Dendritic cell treated with granulocyte-macrophage colony-stimulating factor and Interleukin-4, amounts not matched to agents 40 ng/mL and 50 ng/mL, for 4 days (primary cell): ENCODE data around the gene GTPBP3.

ENCODE experiments used
- H3K27ac Mint-ChIP-seq: one replicate; pipeline ENCODE4 v1.8.0; 2022; ENCODE audit warnings: mild to moderate bottlenecking, mixed read lengths
- H3K27me3 Mint-ChIP-seq: one replicate; pipeline ENCODE4 v1.8.0; 2022; ENCODE audit warnings: mild to moderate bottlenecking, mixed read lengths
- H3K36me3 Mint-ChIP-seq: one replicate; pipeline ENCODE4 v1.8.0; 2022; ENCODE audit warnings: low read depth, mixed read lengths
- H3K4me1 Mint-ChIP-seq: one replicate; pipeline ENCODE4 v1.8.0; 2022; ENCODE audit warnings: low read depth, mixed read lengths
- H3K4me3 Mint-ChIP-seq: one replicate; pipeline ENCODE4 v1.8.0; 2022; ENCODE audit warnings: mild to moderate bottlenecking, moderate library complexity, mixed read lengths
- H3K9me3 Mint-ChIP-seq: one replicate; pipeline ENCODE4 v1.8.0; 2022; ENCODE audit warnings: mixed read lengths
- intact Hi-C: fragments of 100-400 bp; cut with micrococcal nuclease; formaldehyde crosslinking; loops from one replicate; pipeline ENCODE4 v1.15.0; 2022

The GTPBP3 gene

GRCh38 chr19:17303940-17304267, 33.4 kb upstream of the GTPBP3 start:
- Mint-ChIP-seq H3K36me3 (peaks cover 39% of the 10 kb centered on the region), H3K4me1 (peaks cover 48% of the 10 kb centered on the region), H3K9me3 (no peaks in the 10 kb centered on the region), H3K4me3 (peak overlapping the region; percentile 78), H3K27ac (no peak overlapping the region), H3K27me3 (no peaks in the 10 kb centered on the region)
- intact Hi-C loops, result no loop called here

- intact Hi-C loops, result loop anchor here (1.0 kb wide), 2 partner anchors 12 to 37 kb away; partner anchors contain the start of gene BABAM1
- H3K9me3 Mint-ChIP-seq, result no peaks in the 10 kb centered on the region
- H3K27me3 Mint-ChIP-seq, result no peaks in the 10 kb centered on the region
- H3K4me3 Mint-ChIP-seq, result peak overlapping the region; percentile 85
- peaks cover 52% of the 10 kb centered on the region for H3K4me1 Mint-ChIP-seq
- peak overlapping the region; percentile 92 for H3K27ac Mint-ChIP-seq
- peaks cover 41% of the 10 kb centered on the region for H3K36me3 Mint-ChIP-seq
Observed at GRCh38 chr19:17304386-17305215, 32.8 kb upstream of the GTPBP3 start.

GRCh38 chr19:17305216-17305516, 32.2 kb upstream of the GTPBP3 start:
- Mint-ChIP-seq H3K4me1 (peaks cover 55% of the 10 kb centered on the region), H3K27ac (peak overlapping the region; percentile 92)
- intact Hi-C loops, result loop anchor here (1.0 kb wide), 2 partner anchors 13 to 38 kb away; partner anchors contain the start of gene BABAM1

GRCh38 chr19:17305517-17306284, 31.7 kb upstream of the GTPBP3 start, which contains the start of gene MRPL34:
TSS of gene MRPL34 (plus strand) at chr19:17305872. CDS start at chr19:17305893, 21 bp downstream.
- intact Hi-C loops, result loop anchor here (1.0 kb wide), 2 partner anchors 13 to 38 kb away; partner anchors contain the start of gene BABAM1

More at GRCh38 chr19:17305216-17305516, 32.2 kb upstream of the GTPBP3 start:
- Mint-ChIP-seq H3K36me3 (peaks cover 41% of the 10 kb centered on the region), H3K4me3 (peak overlapping the region; percentile 85), H3K27me3 (no peaks in the 10 kb centered on the region), H3K9me3 (no peaks in the 10 kb centered on the region)

GRCh38 chr19:17306285-17306714, 31.1 kb upstream of the GTPBP3 start:
- Mint-ChIP-seq H3K27me3 (no peaks in the 10 kb centered on the region), H3K4me3 (peak overlapping the region; percentile 85), H3K4me1 (peaks cover 65% of the 10 kb centered on the region), H3K27ac (peak overlapping the region; percentile 92), H3K9me3 (no peaks in the 10 kb centered on the region), H3K36me3 (peaks cover 40% of the 10 kb centered on the region)
- intact Hi-C loops, result no loop called here

More at GRCh38 chr19:17305517-17306284, 31.7 kb upstream of the GTPBP3 start, which contains the start of gene MRPL34:
- Mint-ChIP-seq H3K36me3 (peaks cover 40% of the 10 kb centered on the region), H3K4me3 (peak within 1 kb of the TSS; percentile 85), H3K27ac (peak within 1 kb of the TSS; percentile 92), H3K9me3 (no peaks in the 10 kb centered on the region), H3K27me3 (no peaks in the 10 kb centered on the region), H3K4me1 (peaks cover 60% of the 10 kb centered on the region)

GRCh38 chr19:17307876-17308377, 29.4 kb upstream of the GTPBP3 start:
- intact Hi-C loops, result no loop called here
- H3K27ac Mint-ChIP-seq, result no peak overlapping the region
- H3K4me1 Mint-ChIP-seq, result peaks cover 65% of the 10 kb centered on the region
- no peaks in the 10 kb centered on the region for H3K27me3 Mint-ChIP-seq
- peaks cover 51% of the 10 kb centered on the region for H3K36me3 Mint-ChIP-seq
- H3K4me3 Mint-ChIP-seq, result no peak overlapping the region
- H3K9me3 Mint-ChIP-seq, result no peaks in the 10 kb centered on the region

GRCh38 chr19:17309198-17309964, 28.0 kb upstream of the GTPBP3 start, which contains the start of gene DDA1:
TSS of gene DDA1 (plus strand) at chr19:17309563. CDS start at chr19:17309655, 92 bp downstream.
- Mint-ChIP-seq H3K27ac (peak within 1 kb of the TSS; percentile 89), H3K9me3 (no peaks in the 10 kb centered on the region), H3K4me1 (peaks cover 57% of the 10 kb centered on the region), H3K36me3 (peaks cover 66% of the 10 kb centered on the region), H3K4me3 (peak within 1 kb of the TSS; percentile 99), H3K27me3 (no peaks in the 10 kb centered on the region)
- intact Hi-C loops, result loop anchor here (1.0 kb wide), 1 partner anchor 28 kb away; the partner anchor contains the start of gene GTPBP3

- no peaks in the 10 kb centered on the region for H3K9me3 Mint-ChIP-seq
- no peaks in the 10 kb centered on the region for H3K27me3 Mint-ChIP-seq
- H3K27ac Mint-ChIP-seq, result peak overlapping the region; percentile 89
- H3K36me3 Mint-ChIP-seq, result peaks cover 72% of the 10 kb centered on the region
- H3K4me1 Mint-ChIP-seq, result peaks cover 50% of the 10 kb centered on the region
- intact Hi-C loops, result loop anchor here (1.0 kb wide), 1 partner anchor 27 kb away; the partner anchor contains the start of gene GTPBP3
- H3K4me3 Mint-ChIP-seq, result peak overlapping the region; percentile 99
Observed at GRCh38 chr19:17309965-17310461, 27.3 kb upstream of the GTPBP3 start.

- H3K4me1 Mint-ChIP-seq, result peaks cover 49% of the 10 kb centered on the region
- H3K36me3 Mint-ChIP-seq, result peaks cover 75% of the 10 kb centered on the region
- H3K4me3 Mint-ChIP-seq, result no peak overlapping the region
- no peaks in the 10 kb centered on the region for H3K9me3 Mint-ChIP-seq
- intact Hi-C loops, result no loop called here
- no peaks in the 10 kb centered on the region for H3K27me3 Mint-ChIP-seq
- no peak overlapping the region for H3K27ac Mint-ChIP-seq
Observed at GRCh38 chr19:17311455-17312188, 25.7 kb upstream of the GTPBP3 start.

- H3K9me3 Mint-ChIP-seq, result no peaks in the 10 kb centered on the region
- peaks cover 77% of the 10 kb centered on the region for H3K36me3 Mint-ChIP-seq
- peaks cover 48% of the 10 kb centered on the region for H3K4me1 Mint-ChIP-seq
- intact Hi-C loops, result no loop called here
- H3K27me3 Mint-ChIP-seq, result no peaks in the 10 kb centered on the region
- H3K27ac Mint-ChIP-seq, result no peak overlapping the region
- H3K4me3 Mint-ChIP-seq, result no peak overlapping the region
Observed at GRCh38 chr19:17312189-17313113, 24.9 kb upstream of the GTPBP3 start.

GRCh38 chr19:17314007-17314593, 23.3 kb upstream of the GTPBP3 start:
- Mint-ChIP-seq H3K9me3 (no peaks in the 10 kb centered on the region), H3K4me1 (peaks cover 45% of the 10 kb centered on the region), H3K27me3 (no peaks in the 10 kb centered on the region), H3K27ac (no peak overlapping the region), H3K4me3 (no peak overlapping the region), H3K36me3 (peaks cover 90% of the 10 kb centered on the region)
- intact Hi-C loops, result no loop called here
